GM10248 (cell line): ENCODE measurements around the gene BNIPL.

ENCODE experiments used
- CTCF ChIA-PET: fragments of 300-600 bp; sonication (Branson Sonifier 250); formaldehyde crosslinking; extraction: SDS; loops from one replicate; lab custom pipeline; 2021; ENCODE audit warnings: antibody characterized with exemption; lab: Yijun Ruan, JAX
- POLR2A ChIA-PET: fragments of 350-650 bp; sonication (Branson Sonifier 250); formaldehyde crosslinking; extraction: SDS; loops from one replicate; lab custom pipeline; 2020; ENCODE audit warnings: antibody characterized with exemption; lab: Yijun Ruan, JAX
- DNase-seq: peaks from one replicate; pipeline ENCODE4 v3.0.0; 2012; ENCODE audit errors: extremely low spot score
- TF ChIP-seq, protein P1 (sequence below): IDR thresholded peaks from 2 replicates; pipeline ENCODE4 v1.5.1; 2012; ENCODE audit warnings: mild to moderate bottlenecking, low read depth; ENCODE audit errors: extremely low read depth, missing control alignments, control extremely low read depth

The BNIPL gene

DNA sequence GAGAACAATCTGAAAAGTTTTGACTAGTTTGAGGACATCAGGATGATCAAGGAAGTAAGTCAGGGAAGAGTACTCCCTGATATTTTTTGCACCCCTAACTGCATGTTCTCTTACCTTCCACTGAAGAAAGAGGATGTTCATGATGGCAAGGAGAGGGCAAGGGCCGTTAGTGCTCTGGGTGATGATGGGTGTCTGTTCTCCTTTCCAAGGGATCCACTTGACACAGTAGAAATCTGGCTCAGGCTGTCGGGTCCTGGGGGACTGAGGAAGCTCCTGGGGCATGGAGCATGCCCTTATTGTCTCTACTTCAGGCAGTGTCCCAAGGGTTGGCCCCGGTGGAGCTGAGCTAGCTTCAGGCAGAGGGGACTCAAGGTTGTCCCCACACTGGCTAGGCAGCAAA, 34.3 kb upstream of the BNIPL start:
- no peak for DNase-seq
- CTCF ChIA-PET, result interaction anchor here (1.3 to 9.7 kb wide), 6 partner anchors 8 to 815 kb away, joined by 3 to 158 read pairs (median 4); partner anchors contain the start of gene ANXA9
- TF ChIP-seq, protein P1, sequence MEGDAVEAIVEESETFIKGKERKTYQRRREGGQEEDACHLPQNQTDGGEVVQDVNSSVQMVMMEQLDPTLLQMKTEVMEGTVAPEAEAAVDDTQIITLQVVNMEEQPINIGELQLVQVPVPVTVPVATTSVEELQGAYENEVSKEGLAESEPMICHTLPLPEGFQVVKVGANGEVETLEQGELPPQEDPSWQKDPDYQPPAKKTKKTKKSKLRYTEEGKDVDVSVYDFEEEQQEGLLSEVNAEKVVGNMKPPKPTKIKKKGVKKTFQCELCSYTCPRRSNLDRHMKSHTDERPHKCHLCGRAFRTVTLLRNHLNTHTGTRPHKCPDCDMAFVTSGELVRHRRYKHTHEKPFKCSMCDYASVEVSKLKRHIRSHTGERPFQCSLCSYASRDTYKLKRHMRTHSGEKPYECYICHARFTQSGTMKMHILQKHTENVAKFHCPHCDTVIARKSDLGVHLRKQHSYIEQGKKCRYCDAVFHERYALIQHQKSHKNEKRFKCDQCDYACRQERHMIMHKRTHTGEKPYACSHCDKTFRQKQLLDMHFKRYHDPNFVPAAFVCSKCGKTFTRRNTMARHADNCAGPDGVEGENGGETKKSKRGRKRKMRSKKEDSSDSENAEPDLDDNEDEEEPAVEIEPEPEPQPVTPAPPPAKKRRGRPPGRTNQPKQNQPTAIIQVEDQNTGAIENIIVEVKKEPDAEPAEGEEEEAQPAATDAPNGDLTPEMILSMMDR, result no peak
- POLR2A ChIA-PET, result no interaction called here

DNA sequence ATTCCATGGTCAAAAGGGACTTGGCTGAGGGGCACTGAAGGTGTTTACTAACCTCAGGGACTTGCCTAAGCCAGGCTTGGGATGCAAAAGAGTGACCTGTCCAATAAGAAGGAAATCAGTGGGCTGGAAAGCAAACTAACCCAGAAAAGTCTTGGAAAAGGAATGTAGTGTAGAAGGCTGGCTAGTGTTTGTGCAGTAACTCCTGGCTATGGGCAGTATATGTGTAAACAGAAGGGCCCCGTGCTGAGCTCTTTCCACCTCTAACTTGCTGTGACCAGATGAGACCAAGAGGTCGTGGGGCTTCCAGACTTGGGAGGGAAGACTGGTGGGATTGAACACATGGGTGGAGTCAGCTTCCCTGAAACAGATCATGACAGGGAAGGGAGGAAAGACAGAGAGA, 33.8 kb upstream of the BNIPL start:
- CTCF ChIA-PET, result interaction anchor here (1.7 to 9.7 kb wide), 3 partner anchors 9 to 22 kb away, joined by 4 to 158 read pairs (median 5); partner anchors contain the start of gene ANXA9
- DNase-seq, result no peak
- TF ChIP-seq, protein P1, result no peak
- POLR2A ChIA-PET, result no interaction called here

DNA sequence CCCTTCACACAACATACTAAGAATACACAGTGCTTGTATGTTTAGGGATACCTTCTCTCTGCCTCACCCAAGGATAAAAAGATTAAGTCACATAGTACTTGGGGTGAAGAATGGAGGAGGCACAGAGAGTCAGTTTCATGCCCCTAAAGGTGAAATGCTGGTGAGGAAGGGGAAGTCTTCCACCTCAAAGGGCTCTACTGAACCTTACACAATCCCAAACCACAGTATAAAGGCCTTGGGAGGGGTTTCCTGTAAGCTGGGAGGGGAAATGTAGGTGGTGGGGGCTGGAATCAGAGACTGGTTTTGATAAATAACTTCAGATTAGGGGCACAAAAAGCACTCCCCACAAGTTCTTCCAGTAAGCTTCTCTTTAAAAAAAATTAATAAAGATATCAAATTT, 33.2 kb upstream of the BNIPL start:
- TF ChIP-seq, protein P1, result no peak
- ChIA-PET CTCF (interaction anchor here (1.9 to 9.7 kb wide), 2 partner anchors 9 to 19 kb away, joined by 5 to 158 read pairs; partner anchors contain the start of gene ANXA9), POLR2A (no interaction called here)
- no peak for DNase-seq

- ChIA-PET CTCF (interaction anchor here (0.7 to 3.9 kb wide), 22 partner anchors 10 to 751 kb away, joined by 3 to 99 read pairs (median 4); partner anchors contain the start of genes ANXA9, C1orf56, CDC42SE1 and GABPB2), POLR2A (interaction anchor here (0.6 to 1.2 kb wide), 4 partner anchors 8 to 426 kb away, joined by 3 to 16 read pairs (median 4); partner anchors contain the start of genes MCL1 and SETDB1)
- no peak for DNase-seq
- TF ChIP-seq, protein P1, result no peak
Measured at GRCh38 chr1:151005729-151006319, 30.6 kb upstream of the BNIPL start.

DNA sequence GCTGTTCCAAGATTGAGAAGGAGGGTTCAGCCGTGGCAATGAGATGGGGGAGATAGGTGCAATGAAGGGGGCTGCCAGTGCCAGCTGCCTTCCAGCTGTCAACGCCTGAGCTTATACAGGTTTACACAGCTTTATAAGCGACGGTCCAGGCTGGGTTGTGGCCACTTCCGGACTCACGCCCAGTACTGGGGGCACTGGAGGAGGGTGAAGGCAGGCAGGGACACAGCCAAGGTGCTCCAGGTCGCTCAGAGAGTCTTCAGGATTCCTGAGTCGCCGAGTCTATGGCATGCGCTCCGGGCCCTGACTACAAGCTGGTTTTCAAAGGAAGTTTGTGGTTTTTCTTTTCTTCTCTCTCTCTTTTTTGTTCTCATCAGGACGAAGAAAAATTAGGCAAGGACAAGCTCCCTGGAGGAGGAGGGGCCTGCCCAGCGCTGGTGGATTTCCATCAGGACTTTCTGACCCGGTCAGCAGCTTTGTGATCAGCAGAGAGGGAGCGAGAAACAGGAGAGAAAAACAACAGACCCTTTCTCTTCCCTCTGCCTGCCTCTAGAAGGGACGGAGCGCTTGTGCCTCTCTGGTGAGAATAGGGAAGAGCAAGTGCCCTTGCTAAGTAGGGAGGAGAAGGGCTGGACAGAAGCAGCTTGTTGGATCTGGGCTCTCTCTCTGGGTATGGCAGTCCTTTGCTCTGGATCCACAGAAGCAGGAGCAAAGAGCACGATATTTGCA, 29.9 kb upstream of the BNIPL start, which contains the start of gene MINDY1:
MINDY1 (minus strand) TSS at position 576 of the 726 bp plus-strand sequence. CDS start 4,285 bp downstream, outside the sequence.
- TF ChIP-seq, protein P1, result peak; percentile 28
- ChIA-PET POLR2A (interaction anchor here (0.6 to 1.2 kb wide), 5 partner anchors 8 to 427 kb away, joined by 3 to 16 read pairs (median 4); partner anchors contain the start of genes MCL1 and SETDB1), CTCF (interaction anchor here (0.7 to 3.9 kb wide), 26 partner anchors 11 to 752 kb away, joined by 3 to 99 read pairs (median 4); partner anchors contain the start of genes ANXA9, C1orf56, CDC42SE1 and TNFAIP8L2)
- peak; percentile 71 for DNase-seq

DNA sequence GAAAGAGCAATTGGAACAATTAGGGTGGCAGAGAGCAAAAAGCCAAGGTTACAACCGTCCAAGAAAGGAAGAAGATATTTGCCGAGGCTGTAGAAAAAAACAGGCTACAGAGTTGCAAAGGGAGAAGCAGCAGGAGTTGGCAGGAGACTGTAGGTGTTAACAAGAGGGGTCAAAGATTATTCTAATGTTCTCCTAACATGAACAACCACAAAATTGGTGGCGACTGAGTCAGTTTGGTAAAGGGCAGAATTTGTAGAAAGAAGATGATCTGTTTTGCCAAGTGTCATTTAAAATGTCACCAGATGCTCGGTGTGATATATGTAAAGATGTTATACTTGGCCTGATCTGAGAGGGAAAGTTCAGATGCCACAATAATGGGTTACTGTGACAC, 28.5 kb upstream of the BNIPL start:
- ChIA-PET CTCF (interaction anchor here (3.3 to 3.9 kb wide), 3 partner anchors 12 to 27 kb away, joined by 9 to 99 read pairs (median 41); partner anchors contain the start of gene ANXA9), POLR2A (no interaction called here)
- DNase-seq, result no peak
- TF ChIP-seq, protein P1, result no peak
